HG02642 (cell line): Measurements from ENCODE around the gene ZNF236.
"Not testable (repeated sequence)": the region's sequence is repeated elsewhere in the genome, so short reads cannot be mapped to it uniquely, and the experiment has no call there.

Experiments
- ATAC-seq: cut with Tn5 transposase; IDR thresholded peaks from one replicate; pipeline ENCODE4 v1.9.1; 2021; ENCODE audit warnings: mild to moderate bottlenecking; ENCODE audit not compliant: unreplicated experiment, poor library complexity

Gene ZNF236

DNA sequence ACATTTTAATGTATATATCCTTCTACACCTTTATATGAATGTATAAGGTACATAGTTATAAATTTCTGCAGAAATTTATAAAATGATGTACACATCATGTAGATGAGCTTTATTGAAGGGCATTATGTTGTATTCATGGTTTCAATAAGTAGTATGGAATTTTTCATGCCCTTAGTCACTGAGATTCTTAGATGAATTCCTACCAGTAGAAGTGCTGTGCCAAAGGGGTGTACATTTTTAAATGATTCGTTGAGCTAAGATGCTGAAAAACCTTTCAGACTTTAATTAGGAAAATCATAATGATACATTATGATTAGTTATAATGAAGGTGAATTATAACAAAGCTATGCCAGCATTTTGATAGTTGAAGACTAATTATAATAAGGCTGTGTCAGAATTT, 115.2 kb downstream of the ZNF236 start:
- ATAC-seq = no peak

DNA sequence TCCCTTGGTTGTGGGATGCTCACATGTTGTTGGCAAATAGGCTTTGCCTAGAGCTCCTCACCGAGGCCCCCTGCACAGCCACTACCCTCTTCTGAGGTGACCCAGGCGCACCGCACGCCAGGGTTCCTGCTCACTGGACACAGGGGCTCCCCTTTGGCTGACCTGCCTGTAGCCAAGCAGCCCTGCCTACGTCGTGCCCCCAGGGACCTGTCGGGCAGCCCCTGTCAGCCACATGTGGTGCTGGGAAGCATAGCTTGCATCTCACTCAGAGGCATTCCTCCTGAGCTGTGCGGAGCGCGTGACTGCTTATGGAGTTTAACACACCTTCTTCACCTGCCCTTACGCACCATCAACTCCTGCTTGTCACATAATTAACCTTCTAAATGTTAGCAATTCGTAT, 116.3 kb downstream of the ZNF236 start:
- ATAC-seq = no peak

DNA sequence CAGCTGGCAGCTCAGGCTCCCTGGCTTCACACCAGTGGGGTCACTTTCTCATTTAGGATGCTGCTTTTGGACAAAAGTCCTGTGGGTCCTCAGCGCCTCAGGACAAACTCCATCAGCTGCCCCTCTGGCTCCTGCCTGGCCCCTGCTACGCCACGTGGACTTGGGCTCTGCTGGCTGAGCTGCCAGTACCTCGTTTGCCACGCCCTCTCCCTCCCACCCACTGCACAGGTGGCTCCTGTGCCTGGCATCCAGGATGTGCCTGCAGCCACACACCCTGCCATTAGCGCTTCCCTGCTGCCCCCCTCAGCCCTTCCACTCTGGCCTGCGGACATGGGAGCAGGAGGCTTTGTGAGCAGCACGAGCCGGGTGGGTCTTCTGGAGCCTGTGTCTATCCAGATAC, 118.9 kb downstream of the ZNF236 start:
- no peak for ATAC-seq

DNA sequence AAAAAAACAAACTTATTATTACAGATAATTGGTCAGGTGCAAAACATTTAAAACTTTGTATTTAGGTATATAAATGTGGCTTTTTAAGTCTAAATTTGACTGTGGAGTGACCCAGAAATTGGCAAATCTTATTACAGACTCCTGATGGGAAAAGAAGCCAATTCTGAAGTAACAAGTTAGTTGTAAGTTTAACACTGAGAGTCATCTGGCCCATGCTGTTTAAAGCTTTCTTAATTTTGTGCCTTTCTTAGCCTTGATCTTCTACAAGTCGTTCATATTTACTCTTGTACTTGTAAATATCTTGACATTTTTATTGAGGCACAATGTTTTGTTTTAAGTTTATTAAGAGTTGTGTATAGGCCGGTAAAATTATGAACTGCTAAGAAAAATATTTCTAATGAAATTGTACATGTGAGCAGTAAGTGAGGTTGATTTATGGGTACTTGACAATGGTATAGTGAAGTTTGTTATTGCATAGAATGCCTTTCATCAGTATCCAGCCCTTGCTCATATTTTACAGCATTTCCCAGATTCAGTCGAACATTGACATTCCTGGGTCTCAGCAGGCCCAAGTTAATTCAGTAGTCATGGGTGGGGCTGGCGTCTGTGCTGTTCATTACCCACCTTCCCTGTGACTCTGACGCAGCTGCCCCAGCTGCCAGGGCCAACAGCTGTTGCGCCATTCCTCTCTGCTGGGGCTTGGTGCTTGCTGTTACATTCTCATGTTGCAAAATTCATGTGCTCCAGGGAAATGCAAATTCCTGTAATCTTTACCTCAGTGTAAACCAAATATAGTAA, 121.4 kb downstream of the ZNF236 start:
- ATAC-seq = no peak

DNA sequence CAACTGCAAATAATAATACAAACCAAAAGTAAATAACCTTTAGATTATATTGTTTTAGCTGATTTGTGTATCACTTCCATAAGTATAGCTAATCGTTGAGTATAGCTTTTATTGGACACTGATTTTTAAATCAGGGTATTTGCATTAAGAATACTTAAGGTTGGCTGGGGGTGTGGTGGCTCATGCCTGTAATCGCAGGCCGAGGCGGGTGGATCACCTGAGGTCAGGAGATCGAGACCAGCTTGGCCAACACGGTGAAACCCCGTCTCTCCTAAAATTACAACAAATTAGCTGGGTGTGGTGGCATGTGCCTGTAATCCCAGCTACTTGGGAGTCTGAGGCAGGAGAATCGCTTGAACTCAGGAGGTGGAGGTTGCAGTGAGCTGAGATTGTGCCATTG, 122.0 kb downstream of the ZNF236 start:
- not testable (repeated sequence) for ATAC-seq

DNA sequence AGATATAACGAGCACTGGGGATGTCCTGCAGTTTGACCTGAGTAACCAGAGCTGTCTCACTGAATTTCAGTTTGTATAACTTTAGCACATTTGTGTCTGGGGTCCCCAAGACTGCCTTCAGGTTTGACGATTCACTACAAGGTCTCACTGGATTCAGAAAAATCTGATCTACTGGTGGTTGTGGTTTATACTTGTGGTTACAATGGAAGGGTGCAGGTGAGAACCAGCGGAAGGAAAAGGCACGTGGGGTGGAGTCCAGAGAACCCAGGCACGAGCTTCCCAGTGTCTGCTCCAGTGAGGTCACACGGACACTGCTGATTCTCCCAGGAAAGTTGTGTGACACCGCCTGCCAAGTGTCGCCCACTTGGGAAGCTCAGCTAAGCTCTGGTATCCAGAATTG, 126.0 kb downstream of the ZNF236 start:
- ATAC-seq = no peak

DNA sequence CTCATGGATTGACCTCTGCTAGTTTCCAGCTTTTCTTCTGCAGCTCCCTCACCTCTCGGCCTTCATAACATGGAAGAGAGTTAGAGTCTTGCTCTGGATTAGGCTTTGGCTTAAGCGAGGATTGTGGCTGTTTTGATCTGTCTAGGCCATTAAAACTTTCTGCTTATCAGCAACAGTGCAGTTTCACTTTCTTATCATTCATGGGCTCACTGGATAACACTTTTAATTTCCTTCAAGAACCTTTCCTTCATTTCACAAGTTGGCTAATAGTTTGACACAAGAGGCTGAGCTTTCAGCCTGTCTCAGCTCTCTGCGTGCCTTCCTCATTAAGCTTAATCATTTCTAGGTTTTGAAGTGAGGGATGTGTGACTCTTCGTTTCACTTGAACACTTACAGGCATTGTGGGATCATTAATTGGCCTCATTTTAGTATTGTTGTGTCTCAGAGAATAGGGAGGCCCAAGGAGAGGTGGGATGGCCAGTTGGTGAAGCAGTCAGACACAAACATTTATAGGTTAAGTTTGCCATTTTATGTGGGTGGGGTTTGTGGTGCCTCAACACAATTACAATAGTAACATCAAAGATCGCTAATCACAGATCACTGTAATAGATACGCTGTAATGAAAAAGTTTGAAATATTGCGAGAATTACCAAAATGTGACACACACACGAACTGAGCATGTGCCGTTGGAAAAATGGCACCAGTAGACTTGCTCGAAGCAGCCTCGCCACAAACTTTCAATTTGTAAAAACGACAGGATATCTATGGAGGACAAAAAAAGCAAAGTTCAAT, 129.3 kb downstream of the ZNF236 start:
- no peak for ATAC-seq

DNA sequence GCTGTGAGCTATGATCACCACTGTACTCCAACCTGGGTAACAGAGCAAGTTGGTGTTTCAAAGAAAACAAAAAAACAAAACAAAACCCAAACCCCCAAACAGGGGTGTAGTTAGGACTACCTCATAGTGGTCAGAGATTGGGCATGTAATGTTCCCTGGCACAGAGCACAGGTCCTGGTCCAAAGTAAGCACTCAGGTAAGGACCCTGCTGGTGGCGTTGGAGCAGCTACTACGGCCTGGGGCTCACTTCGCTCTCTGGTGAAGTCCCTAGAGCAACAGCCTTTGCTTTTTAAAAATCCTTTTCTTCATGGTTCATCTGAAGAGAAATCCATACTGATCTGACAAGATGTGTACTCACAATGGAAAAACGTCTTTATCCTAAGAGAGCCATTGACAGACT, 130.4 kb downstream of the ZNF236 start:
- no peak for ATAC-seq

DNA sequence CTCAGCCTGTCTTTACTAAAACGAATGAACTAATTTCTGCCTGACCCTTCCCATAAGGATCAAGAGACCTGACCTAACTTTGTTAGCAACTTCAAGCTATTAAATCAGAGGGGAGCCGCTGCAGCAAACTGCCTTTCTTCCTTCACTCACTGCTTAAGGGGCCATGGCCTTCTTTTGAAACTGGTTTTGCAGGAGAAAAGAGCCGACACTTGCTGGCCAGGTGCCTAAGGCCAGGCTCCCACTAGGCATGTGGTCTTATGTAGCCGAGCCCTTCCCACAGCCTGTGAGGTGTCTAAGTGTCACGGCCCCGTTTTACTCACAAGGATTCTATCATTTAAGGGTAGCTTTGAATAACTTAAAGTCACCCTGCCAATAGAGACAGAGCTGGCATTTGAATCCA, 130.8 kb downstream of the ZNF236 start:
- ATAC-seq = no peak

DNA sequence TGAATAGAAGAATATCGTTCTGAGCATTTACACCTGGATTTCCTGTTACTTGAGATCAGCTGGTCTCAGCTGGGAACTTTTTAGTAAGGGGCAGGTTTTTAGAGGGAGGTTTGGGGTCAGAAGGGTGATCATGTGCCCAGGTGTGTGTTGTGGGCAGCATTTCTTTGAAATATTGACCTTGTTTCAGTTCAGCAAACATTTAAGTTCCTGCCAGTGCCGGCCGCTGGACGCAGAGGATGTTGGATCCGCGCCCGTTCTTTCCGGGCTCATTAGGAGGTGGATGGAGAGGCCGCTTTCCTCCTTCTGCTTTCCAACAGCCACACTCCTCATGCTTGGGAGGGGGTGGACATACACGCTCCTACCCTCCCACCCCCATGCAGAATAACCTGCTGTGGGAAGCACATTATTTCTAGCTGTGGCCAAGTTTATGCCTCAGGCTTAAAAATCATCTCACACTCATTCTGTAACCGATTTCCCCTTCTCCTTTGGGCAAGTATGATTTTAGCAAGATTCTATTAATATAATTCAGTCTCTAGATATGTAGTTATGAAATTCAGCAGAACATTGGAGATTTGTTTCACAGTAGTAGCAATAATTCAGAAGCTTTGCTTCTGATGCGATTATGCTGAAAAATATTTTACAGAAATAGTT, 131.4 kb downstream of the ZNF236 start:
- no peak for ATAC-seq

DNA sequence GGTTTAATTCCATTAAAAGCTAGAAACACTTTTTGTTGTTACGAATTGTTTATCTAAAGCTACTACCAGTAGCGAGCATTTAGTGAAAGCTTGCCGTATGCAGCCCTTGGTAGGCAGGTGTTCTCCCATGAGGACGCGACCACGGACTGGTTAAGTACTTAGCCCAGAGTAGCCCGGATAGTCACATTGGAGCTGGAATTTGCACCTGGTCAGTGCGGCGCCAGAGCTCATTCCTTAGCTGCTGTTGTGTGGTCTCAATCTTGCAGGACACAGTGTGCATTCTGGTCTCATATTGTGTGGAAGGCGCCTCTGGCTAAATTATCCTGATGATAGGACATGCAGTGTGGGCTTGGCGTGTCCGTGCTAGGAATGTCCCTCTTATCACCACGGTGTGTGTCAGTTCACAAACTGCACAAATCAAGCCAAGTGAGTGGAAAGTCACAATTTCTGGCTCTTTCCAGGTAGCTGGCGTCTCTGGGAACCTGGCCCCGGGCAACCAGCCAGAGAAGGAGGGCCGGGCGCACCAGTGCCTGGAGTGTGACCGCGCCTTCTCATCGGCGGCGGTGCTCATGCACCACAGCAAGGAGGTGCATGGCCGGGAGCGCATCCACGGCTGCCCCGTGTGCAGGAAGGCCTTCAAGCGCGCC, 133.3 kb downstream of the ZNF236 start:
- ATAC-seq = no peak

DNA sequence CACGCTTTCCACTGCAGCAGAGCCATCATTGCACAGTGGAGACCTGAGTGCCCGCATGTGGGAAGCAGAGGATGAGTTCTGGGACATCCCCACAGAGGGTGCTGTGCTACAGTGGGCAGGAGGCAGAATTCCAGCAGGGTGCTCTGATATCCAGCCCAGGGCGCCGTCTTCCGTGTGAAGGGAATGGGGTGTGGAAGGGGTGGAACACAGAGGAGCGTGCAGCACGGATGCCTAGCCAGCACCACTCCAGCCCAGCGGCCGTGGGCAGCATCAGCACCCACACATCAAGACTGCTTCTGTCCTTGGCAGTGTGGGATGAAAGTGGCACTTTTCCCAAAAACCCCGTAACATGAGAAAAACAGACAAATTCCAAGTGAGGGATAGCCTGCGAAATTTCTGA, 134.3 kb downstream of the ZNF236 start:
- ATAC-seq = no peak

DNA sequence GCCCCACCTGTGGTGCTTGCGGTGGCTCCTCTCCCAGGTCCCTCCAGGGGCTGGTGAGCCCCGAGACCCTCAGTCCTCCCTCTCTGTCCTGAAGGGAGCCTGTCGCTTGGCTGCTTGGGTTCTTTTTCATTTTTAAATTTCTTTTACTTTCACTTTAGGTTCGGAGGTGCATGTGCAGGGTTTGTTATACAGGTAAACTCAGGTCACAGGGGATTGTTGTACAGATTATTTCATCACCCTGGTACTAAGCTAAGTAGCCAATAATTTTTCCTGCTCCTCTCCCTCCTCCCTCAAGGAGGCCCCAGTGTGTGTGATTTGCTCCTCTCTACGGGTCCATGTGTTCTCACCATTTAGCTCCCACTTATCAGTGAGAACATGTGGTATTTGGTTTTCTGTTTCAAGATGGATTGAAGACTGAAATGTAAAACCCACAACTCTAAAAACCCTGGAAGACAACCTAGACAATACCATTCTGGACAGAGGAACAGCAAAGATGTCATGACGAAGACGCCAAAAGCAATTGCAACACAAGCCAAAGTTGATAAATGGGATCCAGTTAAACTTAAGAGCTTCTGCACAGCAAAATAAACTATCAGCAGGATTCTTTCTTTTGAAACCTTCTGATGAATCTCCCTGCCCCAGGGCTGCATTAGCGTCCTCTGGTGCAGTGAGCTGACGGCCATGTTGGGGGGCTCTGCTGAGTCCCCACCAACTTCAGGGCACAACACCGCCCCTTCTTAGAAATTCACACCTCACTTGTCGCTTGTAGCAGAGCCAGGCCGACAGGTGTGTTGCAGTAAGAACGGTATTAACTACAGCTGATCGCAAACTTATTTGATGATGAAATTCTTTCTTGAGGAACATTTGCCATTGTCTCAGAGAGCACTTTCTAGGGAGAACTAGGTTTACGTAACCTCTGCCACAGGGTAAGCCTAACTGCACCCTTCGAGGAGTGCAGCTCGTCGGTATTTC, 135.3 kb downstream of the ZNF236 start:
- no peak for ATAC-seq

DNA sequence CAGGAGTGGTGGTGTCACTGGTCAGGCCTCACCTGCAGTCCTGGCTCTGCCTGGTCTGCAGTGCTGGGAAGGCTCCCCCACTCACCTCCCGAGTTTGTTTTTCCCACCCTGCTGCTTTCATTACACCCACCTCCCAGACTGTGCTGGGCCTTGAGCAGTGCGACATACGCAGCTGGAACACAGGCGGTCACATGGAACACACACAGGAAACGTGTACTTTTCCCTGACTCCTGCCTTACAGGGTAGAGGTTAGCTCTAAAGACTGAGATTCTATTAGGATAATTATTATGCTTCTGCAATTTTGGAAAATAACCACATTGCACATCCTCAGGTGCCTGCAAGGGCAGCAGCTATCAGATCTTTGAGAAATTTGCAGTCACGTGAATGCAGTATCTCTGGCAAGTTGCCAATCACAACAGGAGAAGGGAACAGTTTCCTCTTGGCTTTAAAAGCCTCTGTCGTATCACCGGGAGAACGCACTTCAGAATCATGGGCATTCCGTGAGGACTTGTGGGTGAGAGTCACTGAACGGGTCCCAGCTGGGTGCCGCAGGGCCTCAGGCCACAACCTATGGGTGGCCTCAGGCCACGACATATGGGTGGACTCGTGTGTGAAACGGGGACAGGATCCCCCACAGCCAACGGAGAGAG, 136.5 kb downstream of the ZNF236 start:
- no peak for ATAC-seq

DNA sequence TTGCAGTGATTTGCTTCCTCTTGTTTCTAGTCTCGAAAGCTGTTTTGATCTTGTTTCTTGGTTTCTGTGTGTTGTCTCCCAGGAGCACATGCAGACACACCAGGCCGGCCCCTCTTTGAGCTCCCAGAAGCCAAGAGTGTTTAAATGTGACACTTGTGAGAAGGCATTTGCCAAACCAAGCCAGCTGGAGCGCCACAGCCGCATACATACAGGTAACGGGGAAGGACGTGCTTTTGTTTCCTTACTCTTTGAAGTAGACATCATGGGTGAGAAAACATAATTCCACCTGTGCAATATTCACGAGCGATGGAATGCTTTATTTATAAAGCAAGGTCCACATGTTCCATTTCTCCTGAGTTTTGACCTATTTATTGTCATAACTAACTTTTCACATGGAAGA, 137.2 kb downstream of the ZNF236 start:
- no peak for ATAC-seq

DNA sequence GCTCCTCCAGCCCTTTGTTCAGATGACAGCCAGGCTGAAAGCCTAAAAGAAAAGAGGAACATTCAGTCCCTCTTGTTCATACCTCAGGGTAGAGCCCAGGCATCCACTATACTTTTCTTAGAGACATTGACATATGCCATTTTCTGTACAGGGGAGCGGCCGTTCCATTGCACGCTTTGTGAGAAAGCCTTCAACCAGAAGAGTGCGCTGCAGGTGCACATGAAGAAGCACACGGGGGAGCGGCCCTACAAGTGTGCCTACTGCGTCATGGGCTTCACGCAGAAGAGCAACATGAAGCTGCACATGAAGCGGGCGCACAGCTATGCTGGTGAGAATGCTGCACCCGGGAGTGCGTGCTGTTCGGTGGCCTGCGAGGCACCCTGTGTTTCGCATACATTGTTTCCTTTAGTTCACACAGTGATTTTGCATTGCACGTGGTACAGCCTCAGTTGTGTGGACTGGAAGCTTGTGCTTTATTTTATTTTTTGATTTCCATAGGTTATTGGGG, 138.2 kb downstream of the ZNF236 start:
- ATAC-seq = no peak

DNA sequence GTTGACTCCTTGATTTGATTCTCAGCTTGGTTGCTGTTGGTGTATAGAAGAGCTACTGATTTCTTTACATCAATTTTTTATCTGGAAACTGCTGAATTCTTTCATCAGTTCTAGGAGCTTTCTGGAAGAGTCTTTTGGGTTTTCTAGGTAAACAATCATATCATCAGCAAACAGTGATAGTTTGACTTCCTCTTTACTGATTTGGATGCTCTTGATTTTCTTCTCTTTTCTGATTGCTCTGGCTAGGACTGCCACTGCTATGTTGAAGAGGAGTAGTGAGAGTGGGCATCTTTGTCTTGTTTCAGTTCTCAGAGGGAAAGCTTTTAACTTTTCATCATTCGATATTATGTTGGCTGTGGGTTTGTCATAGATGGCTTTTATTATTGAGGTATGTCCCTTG, 140.5 kb downstream of the ZNF236 start:
- no peak for ATAC-seq

DNA sequence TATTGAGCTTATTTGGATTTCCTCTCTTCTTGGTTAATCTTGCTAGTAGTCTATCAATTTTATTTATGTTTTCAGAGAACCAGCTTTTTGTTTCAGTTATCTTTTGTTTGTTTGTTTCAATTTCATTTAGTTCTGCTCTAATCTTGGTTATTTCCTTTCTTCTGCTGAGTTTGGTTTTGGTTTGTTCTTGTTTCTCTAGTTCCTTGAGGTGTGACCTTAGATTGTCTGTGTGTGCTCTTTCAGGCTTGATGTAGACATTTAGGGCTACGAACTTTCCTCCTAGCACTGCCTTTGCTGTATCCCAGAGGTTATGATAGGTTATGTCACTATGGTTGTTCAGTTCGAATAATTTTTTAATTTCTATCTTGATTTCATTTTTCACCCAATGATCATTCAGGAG, 141.6 kb downstream of the ZNF236 start:
- no peak for ATAC-seq

DNA sequence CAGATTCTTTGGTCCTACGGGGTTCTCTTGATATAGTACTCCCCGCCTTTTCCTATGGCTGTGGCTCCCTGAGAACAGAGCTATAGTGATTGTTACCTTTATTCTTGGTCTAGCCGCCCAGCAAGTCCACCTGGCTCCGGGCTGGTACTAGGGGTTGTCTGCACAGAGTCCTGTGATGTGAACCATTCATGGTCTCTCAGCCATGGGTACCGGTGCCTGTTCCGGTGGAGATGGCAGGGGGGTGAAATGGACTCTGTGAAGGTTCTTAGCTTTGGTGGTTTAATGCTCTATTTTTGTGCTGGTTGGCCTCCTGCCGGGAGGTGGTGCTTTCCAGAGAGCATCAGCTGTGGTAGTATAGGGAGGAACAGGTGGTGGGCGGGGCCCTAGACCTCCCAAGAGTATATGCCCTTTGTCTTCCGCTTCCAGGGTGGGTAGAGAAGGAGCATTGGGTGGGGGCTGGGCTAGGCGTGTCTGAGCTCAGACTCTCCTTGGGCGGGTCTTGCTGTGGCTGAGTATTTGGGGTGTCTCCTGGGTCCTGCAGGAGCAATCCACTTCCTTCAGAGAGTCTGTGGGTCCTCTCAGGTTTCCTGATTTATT, 143.3 kb downstream of the ZNF236 start:
- ATAC-seq = peak; percentile 80
